H1 (cell line): ENCODE results near the gene ABCA1. TPM values are rescaled to one million over a fixed set of nuclear protein-coding genes. Genes with fewer than 3 reads are reported as not detected.

ENCODE experiments used
- TBP ChIP-seq: IDR thresholded peaks from 2 replicates; pipeline ENCODE4 v1.6.1; 2011; ENCODE audit warnings: low read depth, low read length, improper control_type of control experiment
- polyA plus RNA-seq, 7 experiments: library from polyadenylated mRNA; depleted of rRNA in 3 of 7; stranded (reverse) in 5 of 7; unstranded in 2 of 7; fragments of >200 nt in 5 of 7; fragments of 200-250 nt in 2 of 7; gene quantifications; 1 replicate in 5 of 7; 2 replicates in 1 of 7; 4 replicates in 1 of 7; pipeline versions ENCODE4 v1.2.1 to v1.2.3, GENCODE V29; 2011 to 2013; ENCODE audit warnings: missing spikeins in 2 of 7, mixed read lengths in 2 of 7
- total RNA-seq: library from RNA; stranded (reverse); fragmentation: NEBNext Ultra II Directional; extraction: Animal tissue kit (Norgen Biotek cat#: 25700); gene quantifications from 2 replicates; pipeline ENCODE4 v1.2.1, GENCODE V29; 2021
- TF ChIP-seq, protein P1 (sequence below): IDR thresholded peaks from 2 replicates; pipeline ENCODE4 v1.6.1; 2012; ENCODE audit warnings: low read length, inconsistent platforms

Gene ABCA1
- total and polyA plus RNA-seq, 2 of the 8 experiments (the other 6 are each of a cell fraction or from before 2014, with no cell fraction given): 6.9 to 7.8 TPM

DNA sequence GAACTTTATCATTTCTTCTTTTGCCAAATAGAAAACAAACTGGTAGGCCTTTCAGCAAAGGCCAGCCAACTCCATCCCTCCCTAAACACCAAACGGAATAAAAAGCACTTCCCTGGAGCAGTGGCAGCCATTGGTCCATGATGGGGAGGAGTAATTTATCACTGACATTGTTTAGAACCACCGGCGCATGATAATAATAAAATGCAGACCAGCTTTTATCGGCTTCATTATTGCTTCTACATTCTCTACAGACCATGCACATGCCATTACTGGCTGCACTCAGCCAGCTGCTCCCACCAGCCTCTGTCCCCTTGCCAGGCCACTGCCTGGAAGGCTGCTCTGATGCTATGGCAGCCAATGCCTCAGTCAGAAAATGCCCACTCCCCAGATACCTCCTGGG is 45.9 kb downstream of the ABCA1 start (continued):
- TF ChIP-seq, protein P1, sequence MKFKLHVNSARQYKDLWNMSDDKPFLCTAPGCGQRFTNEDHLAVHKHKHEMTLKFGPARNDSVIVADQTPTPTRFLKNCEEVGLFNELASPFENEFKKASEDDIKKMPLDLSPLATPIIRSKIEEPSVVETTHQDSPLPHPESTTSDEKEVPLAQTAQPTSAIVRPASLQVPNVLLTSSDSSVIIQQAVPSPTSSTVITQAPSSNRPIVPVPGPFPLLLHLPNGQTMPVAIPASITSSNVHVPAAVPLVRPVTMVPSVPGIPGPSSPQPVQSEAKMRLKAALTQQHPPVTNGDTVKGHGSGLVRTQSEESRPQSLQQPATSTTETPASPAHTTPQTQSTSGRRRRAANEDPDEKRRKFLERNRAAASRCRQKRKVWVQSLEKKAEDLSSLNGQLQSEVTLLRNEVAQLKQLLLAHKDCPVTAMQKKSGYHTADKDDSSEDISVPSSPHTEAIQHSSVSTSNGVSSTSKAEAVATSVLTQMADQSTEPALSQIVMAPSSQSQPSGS: no peak
- no peak for TF ChIP-seq TBP
